Renal pelvis (tissue), 4 donors: ENCODE data around the gene APLN. TPM values are rescaled to one million over a fixed set of nuclear protein-coding genes. Genes with fewer than 3 reads are reported as not detected.

Source experiments
- DNase-seq: peaks from one replicate; pipeline ENCODE4 v3.0.0-alpha.2; 2013
- polyA plus RNA-seq, 3 donors: library from polyadenylated mRNA; unstranded; fragments of 120-200 nt; gene quantifications; one replicate each; pipeline ENCODE4 v1.2.1, GENCODE V29; 2013; ENCODE audit not compliant: insufficient read length in 3 of 3

The APLN gene
- polyA plus RNA-seq, 3 donors, result 5.5 to 6.2 (median 5.5) TPM

- DNase-seq, result no peak
Observed at GRCh38 chrX:129646566-129647417, 8.0 kb downstream of the APLN start.

GRCh38 chrX:129642641-129643040 is 12.1 kb downstream of the APLN start:
- no peak for DNase-seq

GRCh38 chrX:129641941-129642340 is 12.8 kb downstream of the APLN start:
- no peak for DNase-seq

- no peak for DNase-seq
Observed at GRCh38 chrX:129641469-129641868, 13.3 kb downstream of the APLN start.

- no peak for DNase-seq
Observed at GRCh38 chrX:129640737-129641136, 14.0 kb downstream of the APLN start.

GRCh38 chrX:129638917-129639316 is 15.8 kb downstream of the APLN start:
- no peak for DNase-seq

GRCh38 chrX:129637217-129638109 is 17.3 kb downstream of the APLN start:
- peak; percentile 55 for DNase-seq

GRCh38 chrX:129636175-129636681 is 18.5 kb downstream of the APLN start:
- no peak for DNase-seq

GRCh38 chrX:129634541-129634940 is 20.2 kb downstream of the APLN start:
- DNase-seq, result no peak

- DNase-seq, result no peak
Observed at GRCh38 chrX:129632443-129632842, 22.3 kb downstream of the APLN start.

- no peak for DNase-seq
Observed at GRCh38 chrX:129631849-129632248, 22.9 kb downstream of the APLN start.

- no peak for DNase-seq
Observed at GRCh38 chrX:129629837-129630236, 24.9 kb downstream of the APLN start.

GRCh38 chrX:129626026-129626425 is 28.7 kb downstream of the APLN start:
- no peak for DNase-seq

GRCh38 chrX:129622757-129623301 is 31.9 kb downstream of the APLN start:
- DNase-seq, result no peak

- no peak for DNase-seq
Observed at GRCh38 chrX:129618997-129619396, 35.8 kb downstream of the APLN start.

GRCh38 chrX:129617420-129617819 is 37.3 kb downstream of the APLN start:
- DNase-seq, result no peak

- no peak for DNase-seq
Observed at GRCh38 chrX:129614481-129615255, 40.1 kb downstream of the APLN start.

- no peak for DNase-seq
Observed at GRCh38 chrX:129613596-129613995, 41.2 kb downstream of the APLN start.

- DNase-seq, result no peak
Observed at GRCh38 chrX:129612396-129612795, 42.4 kb downstream of the APLN start.

- no peak for DNase-seq
Observed at GRCh38 chrX:129609395-129609794, 45.4 kb downstream of the APLN start.

GRCh38 chrX:129608496-129608895 is 46.3 kb downstream of the APLN start:
- no peak for DNase-seq

GRCh38 chrX:129606918-129607317 is 47.8 kb downstream of the APLN start:
- DNase-seq, result no peak
